Hepatocyte (in vitro differentiated cells): ENCODE data around the gene BORCS5. TPM values are rescaled to one million over a fixed set of nuclear protein-coding genes. Genes with fewer than 3 reads are reported as not detected.

Source experiments
- DNase-seq: peaks from one replicate; pipeline ENCODE4 v3.0.0-alpha.2; 2016; ENCODE audit warnings: low spot score
- H2AFZ ChIP-seq: fragments of 200-600 bp; sonication (generic); 2 replicates; pipeline ENCODE4 v1.6.0; 2016; ENCODE audit warnings: antibody characterized with exemption, mild to moderate bottlenecking
- H3K27ac ChIP-seq: fragments of 200-600 bp; sonication (generic); 2 replicates; pipeline ENCODE4 v1.5.1; 2016; ENCODE audit warnings: mild to moderate bottlenecking
- H3K27me3 ChIP-seq: fragments of 200-600 bp; sonication (generic); 2 replicates; pipeline ENCODE4 v1.6.1; 2016
- H3K36me3 ChIP-seq: fragments of 200-600 bp; sonication (generic); replicated peaks from 2 replicates; pipeline ENCODE4 v1.5.1; 2016; ENCODE audit warnings: low read depth; ENCODE audit not compliant: insufficient read depth
- H3K4me1 ChIP-seq: fragments of 200-600 bp; sonication (generic); 2 replicates; pipeline ENCODE4 v1.5.1; 2016; ENCODE audit warnings: mild to moderate bottlenecking, moderate library complexity; ENCODE audit not compliant: insufficient read depth
- H3K4me2 ChIP-seq: fragments of 200-600 bp; sonication (generic); 2 replicates; pipeline ENCODE4 v1.6.0; 2016
- H3K4me3 ChIP-seq: fragments of 200-600 bp; sonication (generic); 2 replicates; pipeline ENCODE4 v1.5.1; 2016; ENCODE audit warnings: mild to moderate bottlenecking
- H3K79me2 ChIP-seq: fragments of 200-600 bp; sonication (generic); 2 replicates; pipeline ENCODE4 v1.6.0; 2017; ENCODE audit warnings: mild to moderate bottlenecking
- H3K9me2 ChIP-seq: fragments of 200-600 bp; sonication (generic); replicated peaks from 2 replicates; pipeline ENCODE4 v1.6.0; 2017; ENCODE audit warnings: mild to moderate bottlenecking; ENCODE audit not compliant: insufficient read depth
- H3K9me3 ChIP-seq: fragments of 200-600 bp; sonication (generic); 2 replicates; pipeline ENCODE4 v1.5.1; 2016; ENCODE audit warnings: low read depth, mild to moderate bottlenecking
- H4K20me1 ChIP-seq: fragments of 200-600 bp; sonication (generic); 2 replicates; pipeline ENCODE4 v1.6.0; 2016; ENCODE audit warnings: mild to moderate bottlenecking; ENCODE audit not compliant: insufficient read depth, poor library complexity, severe bottlenecking
- EZH2 ChIP-seq: fragments of 200-600 bp; sonication (generic); IDR thresholded peaks from 2 replicates; pipeline ENCODE4 v1.6.1; 2016; ENCODE audit warnings: antibody characterized with exemption, mild to moderate bottlenecking, borderline replicate concordance
- EZH2phosphoT487 ChIP-seq: fragments of 200-600 bp; sonication (generic); IDR thresholded peaks from one replicate; pipeline ENCODE4 v1.6.1; 2018; ENCODE audit warnings: antibody characterized with exemption, mild to moderate bottlenecking, low read depth, moderate library complexity; ENCODE audit not compliant: unreplicated experiment, severe bottlenecking
- WGBS: methylation state at CpG from one replicate; pipeline ENCODE4 v1.1.6; 2016; ENCODE audit warnings: low lambda C conversion rate; ENCODE audit errors: missing lambda C conversion rate; 5-methylcytosine and 5-hydroxymethylcytosine counted together
- polyA plus RNA-seq: library from polyadenylated mRNA; unstranded; fragments of >200 nt; fragmentation: Nextera tagmentation; extraction: Ambion mirVana; gene quantifications from 2 replicates; pipeline ENCODE4 v1.2.1, GENCODE V29; 2016
- total RNA-seq: library from RNA; depleted of rRNA; stranded (reverse); fragments of >200 nt; gene quantifications from 2 replicates; pipeline ENCODE4 v1.2.3, GENCODE V29; 2014
- TF ChIP-seq, protein P1 (sequence below): fragments of 200-600 bp; sonication (generic); IDR thresholded peaks from 2 replicates; pipeline ENCODE4 v1.5.1; 2016; ENCODE audit warnings: antibody characterized with exemption, mild to moderate bottlenecking; ENCODE audit not compliant: poor library complexity

BORCS5 gene
- total and polyA plus RNA-seq, 2 experiments from 2014 or later, result 6.6 to 11.2 TPM

DNA sequence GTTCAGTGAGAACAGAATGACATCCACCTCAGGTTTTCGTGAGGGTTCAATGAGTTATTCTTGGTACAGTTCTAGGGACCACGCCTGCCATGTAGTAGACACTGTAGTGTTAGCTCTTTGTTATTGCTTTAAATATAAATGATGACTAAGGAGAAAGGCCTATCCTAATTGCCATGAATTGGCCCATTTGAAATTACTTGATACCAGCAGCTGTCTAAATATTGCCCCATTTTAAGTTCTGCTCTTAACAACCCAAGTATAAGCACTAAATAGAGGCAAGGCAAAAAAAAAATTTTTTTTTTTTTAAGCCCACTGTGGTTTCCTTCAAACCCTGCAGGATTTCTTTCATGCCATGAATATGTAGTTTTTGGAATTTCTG is 84.5 kb downstream of the BORCS5 start:
- TF ChIP-seq EZH2phosphoT487, result no peak
- TF ChIP-seq, protein P1, sequence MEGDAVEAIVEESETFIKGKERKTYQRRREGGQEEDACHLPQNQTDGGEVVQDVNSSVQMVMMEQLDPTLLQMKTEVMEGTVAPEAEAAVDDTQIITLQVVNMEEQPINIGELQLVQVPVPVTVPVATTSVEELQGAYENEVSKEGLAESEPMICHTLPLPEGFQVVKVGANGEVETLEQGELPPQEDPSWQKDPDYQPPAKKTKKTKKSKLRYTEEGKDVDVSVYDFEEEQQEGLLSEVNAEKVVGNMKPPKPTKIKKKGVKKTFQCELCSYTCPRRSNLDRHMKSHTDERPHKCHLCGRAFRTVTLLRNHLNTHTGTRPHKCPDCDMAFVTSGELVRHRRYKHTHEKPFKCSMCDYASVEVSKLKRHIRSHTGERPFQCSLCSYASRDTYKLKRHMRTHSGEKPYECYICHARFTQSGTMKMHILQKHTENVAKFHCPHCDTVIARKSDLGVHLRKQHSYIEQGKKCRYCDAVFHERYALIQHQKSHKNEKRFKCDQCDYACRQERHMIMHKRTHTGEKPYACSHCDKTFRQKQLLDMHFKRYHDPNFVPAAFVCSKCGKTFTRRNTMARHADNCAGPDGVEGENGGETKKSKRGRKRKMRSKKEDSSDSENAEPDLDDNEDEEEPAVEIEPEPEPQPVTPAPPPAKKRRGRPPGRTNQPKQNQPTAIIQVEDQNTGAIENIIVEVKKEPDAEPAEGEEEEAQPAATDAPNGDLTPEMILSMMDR, result no peak

DNA sequence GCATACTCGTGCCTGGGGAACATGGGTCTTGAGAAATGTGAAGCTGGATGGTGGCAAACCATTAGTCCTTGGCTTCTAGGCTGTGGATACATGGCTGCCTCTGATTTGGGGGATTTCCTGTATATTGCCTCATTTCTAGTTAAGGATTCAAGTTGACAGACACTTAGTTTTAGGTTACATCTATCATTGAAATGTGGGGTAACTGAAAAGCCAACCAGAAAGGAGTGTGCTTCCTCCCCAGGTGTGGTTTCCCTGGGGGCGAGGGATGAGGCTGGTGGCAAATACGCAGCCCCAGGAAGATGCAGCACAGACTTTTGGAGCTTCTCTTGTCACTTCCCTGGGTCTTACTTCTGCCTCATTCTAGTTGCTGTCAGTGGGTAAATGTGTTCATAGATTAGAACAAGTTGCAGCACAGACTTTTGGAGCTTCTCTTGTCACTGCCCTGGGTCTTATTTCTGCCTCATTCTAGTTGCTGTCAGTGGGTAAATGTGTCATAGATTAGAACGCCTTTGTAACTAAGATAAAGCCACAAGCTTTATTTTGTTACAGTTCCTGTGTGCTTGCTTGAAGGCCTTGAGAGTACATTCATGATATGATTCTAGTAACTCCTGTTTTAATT is 85.1 kb downstream of the BORCS5 start:
- H3K4me1 ChIP-seq, result peaks cover 17% of the 10 kb centered on the region
- TF ChIP-seq EZH2phosphoT487 (no peak), EZH2 (no peak)
- TF ChIP-seq, protein P1, result no peak

More for the DNA sequence above, 84.5 kb downstream of the BORCS5 start:
- Histone ChIP-seq H3K9me3 (no peaks in the 10 kb centered on the region), H4K20me1 (no peaks in the 10 kb centered on the region), H2AFZ (no peak overlapping the region), H3K4me1 (peaks cover 17% of the 10 kb centered on the region), H3K36me3 (no peaks in the 10 kb centered on the region), H3K9me2 (no peaks in the 10 kb centered on the region), H3K4me3 (no peak overlapping the region), H3K27ac (peak overlapping the region; percentile 91), H3K79me2 (peaks cover 4% of the 10 kb centered on the region), H3K27me3 (no peaks in the 10 kb centered on the region), H3K4me2 (no peak overlapping the region)
- 98% methylated on average over 2 of the region's 2 CpGs for WGBS
- DNase-seq, result no peak

DNA sequence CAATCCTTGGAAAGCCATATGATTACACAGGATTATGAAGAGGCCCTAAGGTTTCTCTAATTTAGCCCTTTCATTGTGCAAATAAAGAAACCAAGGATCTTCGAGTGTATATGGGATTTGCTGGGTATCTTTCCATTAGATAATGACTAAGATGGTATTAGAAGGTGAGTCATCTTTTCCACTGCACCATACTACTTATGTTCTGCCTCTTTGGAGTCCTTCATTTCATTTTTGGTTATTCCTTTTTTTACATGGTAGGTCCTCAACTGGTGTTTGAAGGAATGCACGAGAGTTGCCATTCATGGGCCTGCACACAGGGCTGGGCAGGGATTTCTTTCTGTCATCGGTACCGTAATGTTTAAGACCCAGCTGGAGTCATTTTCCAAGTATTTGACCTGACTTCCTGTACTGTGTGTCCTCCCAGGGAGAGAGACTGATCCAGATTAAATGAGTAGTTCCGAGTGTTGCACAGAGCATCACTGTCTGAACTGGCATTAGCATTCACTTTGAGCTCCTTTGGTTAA is 85.7 kb downstream of the BORCS5 start:
- H3K4me2 ChIP-seq, result no peak overlapping the region
- H2AFZ ChIP-seq, result no peak overlapping the region
- H3K27ac ChIP-seq, result peak overlapping the region; percentile 91
- DNase-seq, result peak; percentile 76
- H3K79me2 ChIP-seq, result peaks cover 6% of the 10 kb centered on the region
- H3K9me2 ChIP-seq, result no peaks in the 10 kb centered on the region
- H3K4me1 ChIP-seq, result peaks cover 17% of the 10 kb centered on the region
- TF ChIP-seq, protein P1, result no peak
- no peak for TF ChIP-seq EZH2
- TF ChIP-seq EZH2phosphoT487, result no peak
- no peaks in the 10 kb centered on the region for H3K36me3 ChIP-seq
- H4K20me1 ChIP-seq, result no peaks in the 10 kb centered on the region
- H3K4me3 ChIP-seq, result no peak overlapping the region
- H3K9me3 ChIP-seq, result no peaks in the 10 kb centered on the region
- 65% methylated on average over 5 of the region's 5 CpGs for WGBS
- no peaks in the 10 kb centered on the region for H3K27me3 ChIP-seq

More for the DNA sequence above, 85.1 kb downstream of the BORCS5 start:
- Histone ChIP-seq H3K27ac (peak overlapping the region; percentile 91), H2AFZ (no peak overlapping the region), H3K4me3 (no peak overlapping the region), H3K27me3 (no peaks in the 10 kb centered on the region), H3K36me3 (no peaks in the 10 kb centered on the region), H3K4me2 (no peak overlapping the region), H3K79me2 (peaks cover 4% of the 10 kb centered on the region), H3K9me3 (no peaks in the 10 kb centered on the region), H4K20me1 (no peaks in the 10 kb centered on the region), H3K9me2 (no peaks in the 10 kb centered on the region)
- peak; percentile 32 for DNase-seq
- 69% methylated on average over 4 of the region's 4 CpGs for WGBS
